Fibroblast of lung (primary cell): Measurements from ENCODE around the gene ERICH6B. TPM values are rescaled to one million over a fixed set of nuclear protein-coding genes. Genes with fewer than 3 reads are reported as not detected.

Experiments
- DNase-seq, 2 donors: peaks; one replicate each; pipeline versions ENCODE4 v3.0.0 to v3.0.0-alpha.2; 2010; ENCODE audit warnings: low read depth in 2 of 2
- H2AFZ ChIP-seq: 2 replicates; pipeline ENCODE4 v1.5.1; 2012; ENCODE audit warnings: low read length, control low read depth, inconsistent platforms
- H3K27ac ChIP-seq: 2 replicates; pipeline ENCODE4 v1.5.1; 2011; ENCODE audit warnings: low read length, control low read depth; ENCODE audit not compliant: insufficient read depth
- H3K27me3 ChIP-seq: 2 replicates; pipeline ENCODE4 v1.5.1; 2011; ENCODE audit warnings: mild to moderate bottlenecking, low read length; ENCODE audit not compliant: control insufficient read depth, insufficient read depth
- H3K36me3 ChIP-seq: 2 replicates; pipeline ENCODE4 v1.5.1; 2011; ENCODE audit warnings: low read length; ENCODE audit not compliant: control insufficient read depth, insufficient read depth
- H3K4me1 ChIP-seq: 2 replicates; pipeline ENCODE4 v1.5.1; 2011; ENCODE audit warnings: low read length; ENCODE audit not compliant: control insufficient read depth, insufficient read depth; ENCODE audit errors: extremely low read depth
- H3K4me2 ChIP-seq: 2 replicates; pipeline ENCODE4 v1.5.1; 2011; ENCODE audit warnings: low read length, control low read depth; ENCODE audit not compliant: insufficient read depth; ENCODE audit errors: extremely low read depth
- H3K4me3 ChIP-seq, 4 experiments: fragments of 200-600 bp in 1 of 4; sonication (generic) in 1 of 4; replicated peaks in 1 of 4; 2 replicates each; pipeline ENCODE4 v1.5.1; 2011 to 2016; ENCODE audit warnings: low read length in 4 of 4, low read depth in 3 of 4, mild to moderate bottlenecking in 3 of 4, control low read depth in 2 of 4, inconsistent platforms in 1 of 4, mixed read lengths in 1 of 4; ENCODE audit not compliant: insufficient read depth in 1 of 4; ENCODE audit errors: control extremely low read depth in 1 of 4
- H3K79me2 ChIP-seq: 2 replicates; pipeline ENCODE4 v1.5.1; 2012; ENCODE audit warnings: mild to moderate bottlenecking, low read length, inconsistent platforms; ENCODE audit not compliant: control insufficient read depth, insufficient read depth
- H3K9ac ChIP-seq: 2 replicates; pipeline ENCODE4 v1.5.1; 2011; ENCODE audit warnings: mild to moderate bottlenecking, low read length, control low read depth; ENCODE audit not compliant: insufficient read depth
- H3K9me3 ChIP-seq: 2 replicates; pipeline ENCODE4 v1.5.1; 2012; ENCODE audit warnings: low read depth, low read length; ENCODE audit not compliant: control insufficient read depth, insufficient read depth
- H4K20me1 ChIP-seq: 2 replicates; pipeline ENCODE4 v1.5.1; 2011; ENCODE audit warnings: low read length; ENCODE audit not compliant: control insufficient read depth, insufficient read depth; ENCODE audit errors: extremely low read depth
- EZH2 ChIP-seq: IDR thresholded peaks from 2 replicates; pipeline ENCODE4 v1.5.1; 2012; ENCODE audit warnings: low read length, control low read depth, mild to moderate bottlenecking; ENCODE audit errors: missing control alignments
- polyA plus RNA-seq, 2 donors: library from polyadenylated mRNA; depleted of rRNA in 1 of 2; stranded (reverse) in 1 of 2; unstranded in 1 of 2; fragments of >200 nt; gene quantifications; 2 replicates each; pipeline ENCODE4 v1.2.1, GENCODE V29; 2011 to 2012; ENCODE audit warnings: missing spikeins in 1 of 2
- total RNA-seq: library from RNA; depleted of rRNA; stranded (reverse); fragments of >200 nt; gene quantifications from 2 replicates; pipeline ENCODE4 v1.2.1, GENCODE V29; 2014
- TF ChIP-seq, protein P1 (sequence below), 2 donors: IDR thresholded peaks in 1 of 2; conservative IDR thresholded peaks in 1 of 2; 1 replicate in 1 of 2; 2 replicates in 1 of 2; pipeline ENCODE4 v1.5.1; 2011 to 2012; ENCODE audit warnings: low read length in 2 of 2, control low read depth in 1 of 2, inconsistent platforms in 1 of 2, low read depth in 1 of 2, mild to moderate bottlenecking in 1 of 2

The ERICH6B gene
- total and polyA plus RNA-seq, 2 donors (not counting 1 experiment from before 2014, with no cell fraction given), result not detected

DNA sequence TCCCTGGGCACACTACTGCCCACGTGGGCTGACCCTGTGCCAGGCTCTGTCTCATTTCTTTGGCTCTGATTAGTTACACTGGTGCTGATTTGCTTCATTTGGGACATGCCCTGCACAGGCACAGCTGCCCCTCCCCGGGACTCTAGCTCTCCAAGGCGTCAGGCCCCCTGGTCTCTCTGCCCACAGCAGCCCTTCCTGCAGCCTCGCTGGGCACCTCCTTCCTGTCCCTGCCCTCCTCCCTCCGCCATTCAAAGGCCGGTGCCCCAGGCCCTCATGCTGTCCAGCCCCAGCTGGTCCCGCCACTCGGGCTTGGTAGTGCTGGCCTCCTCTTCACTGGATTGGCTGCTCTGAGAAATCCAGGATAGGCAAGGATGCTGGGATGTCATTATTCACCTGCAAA, 73.1 kb downstream of the ERICH6B start:
- TF ChIP-seq EZH2, result no peak
- TF ChIP-seq, protein P1, sequence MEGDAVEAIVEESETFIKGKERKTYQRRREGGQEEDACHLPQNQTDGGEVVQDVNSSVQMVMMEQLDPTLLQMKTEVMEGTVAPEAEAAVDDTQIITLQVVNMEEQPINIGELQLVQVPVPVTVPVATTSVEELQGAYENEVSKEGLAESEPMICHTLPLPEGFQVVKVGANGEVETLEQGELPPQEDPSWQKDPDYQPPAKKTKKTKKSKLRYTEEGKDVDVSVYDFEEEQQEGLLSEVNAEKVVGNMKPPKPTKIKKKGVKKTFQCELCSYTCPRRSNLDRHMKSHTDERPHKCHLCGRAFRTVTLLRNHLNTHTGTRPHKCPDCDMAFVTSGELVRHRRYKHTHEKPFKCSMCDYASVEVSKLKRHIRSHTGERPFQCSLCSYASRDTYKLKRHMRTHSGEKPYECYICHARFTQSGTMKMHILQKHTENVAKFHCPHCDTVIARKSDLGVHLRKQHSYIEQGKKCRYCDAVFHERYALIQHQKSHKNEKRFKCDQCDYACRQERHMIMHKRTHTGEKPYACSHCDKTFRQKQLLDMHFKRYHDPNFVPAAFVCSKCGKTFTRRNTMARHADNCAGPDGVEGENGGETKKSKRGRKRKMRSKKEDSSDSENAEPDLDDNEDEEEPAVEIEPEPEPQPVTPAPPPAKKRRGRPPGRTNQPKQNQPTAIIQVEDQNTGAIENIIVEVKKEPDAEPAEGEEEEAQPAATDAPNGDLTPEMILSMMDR (conservative IDR thresholded peaks at IDR 0.05 in 1 of 2, IDR thresholded peaks at IDR 0.05 in 1 of 2; ENCODE audit: low read depth in 1 of 2, low read length in 2 of 2), result no peak

DNA sequence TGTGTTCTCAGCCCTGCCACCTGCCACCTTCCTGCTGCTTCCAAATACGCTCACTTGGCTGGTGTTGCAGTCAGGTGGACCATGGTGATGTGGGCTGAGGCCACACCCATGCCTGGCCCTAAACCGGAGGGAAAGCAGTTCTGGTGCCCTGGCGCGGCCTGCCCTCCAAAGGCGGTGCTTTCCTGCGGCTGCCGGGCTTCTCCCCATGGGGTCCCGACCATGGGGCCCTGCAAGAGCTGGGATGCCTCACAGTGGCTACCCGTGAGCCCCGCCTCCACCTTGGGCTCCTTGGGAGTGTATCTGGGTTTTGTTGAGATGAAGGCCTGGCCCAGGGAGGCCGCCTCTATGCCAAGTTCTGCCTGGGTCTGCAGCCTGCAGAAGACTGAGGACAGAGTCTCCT, 73.7 kb downstream of the ERICH6B start:
- Histone ChIP-seq H3K4me2 (no peak overlapping the region), H3K36me3 (no peaks in the 10 kb centered on the region), H3K9me3 (no peaks in the 10 kb centered on the region), H2AFZ (no peak overlapping the region), H3K27me3 (no peaks in the 10 kb centered on the region), H3K27ac (no peak overlapping the region), H3K9ac (no peak overlapping the region), H3K4me3 (no peak overlapping the region), H4K20me1 (no peaks in the 10 kb centered on the region), H3K4me1 (no peaks in the 10 kb centered on the region), H3K79me2 (no peaks in the 10 kb centered on the region)
- TF ChIP-seq, protein P1 (conservative IDR thresholded peaks at IDR 0.05 in 1 of 2, IDR thresholded peaks at IDR 0.05 in 1 of 2; ENCODE audit: low read depth in 1 of 2, low read length in 2 of 2), result no peak
- no peak for TF ChIP-seq EZH2
- DNase-seq, result no peak

More for the DNA sequence above, 73.1 kb downstream of the ERICH6B start:
- H3K4me2 ChIP-seq, result no peak overlapping the region
- no peak overlapping the region for H2AFZ ChIP-seq
- H3K79me2 ChIP-seq, result no peaks in the 10 kb centered on the region
- H3K9me3 ChIP-seq, result no peaks in the 10 kb centered on the region
- H3K27ac ChIP-seq, result no peak overlapping the region
- no peaks in the 10 kb centered on the region for H4K20me1 ChIP-seq
- no peaks in the 10 kb centered on the region for H3K27me3 ChIP-seq
- no peak overlapping the region for H3K9ac ChIP-seq
- no peaks in the 10 kb centered on the region for H3K36me3 ChIP-seq
- no peak overlapping the region for H3K4me3 ChIP-seq
- DNase-seq, result no peak
- H3K4me1 ChIP-seq, result no peaks in the 10 kb centered on the region

DNA sequence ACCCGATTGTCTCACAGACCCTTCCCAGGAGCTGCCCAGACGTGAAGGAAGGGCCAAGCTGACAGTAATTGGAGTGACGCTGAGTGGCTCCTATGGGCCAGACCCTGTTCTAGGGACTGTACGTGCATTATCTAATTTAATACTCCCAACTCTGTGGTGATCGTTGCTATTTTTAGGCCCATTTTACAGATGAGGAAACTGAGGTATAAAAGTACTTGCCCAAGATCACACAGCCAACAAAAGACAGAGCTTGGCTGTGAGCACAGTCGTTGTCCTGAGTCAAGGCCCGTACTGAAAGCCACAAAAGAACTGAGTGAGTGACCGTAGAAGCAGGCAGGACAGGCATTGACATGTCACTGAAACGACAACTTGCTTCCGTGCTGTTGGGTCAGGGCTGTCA, 74.7 kb downstream of the ERICH6B start:
- Histone ChIP-seq H2AFZ (no peak overlapping the region), H3K4me3 (no peak overlapping the region), H3K9ac (no peak overlapping the region), H3K79me2 (no peaks in the 10 kb centered on the region), H3K27ac (no peak overlapping the region), H3K4me2 (no peak overlapping the region), H4K20me1 (no peaks in the 10 kb centered on the region), H3K36me3 (no peaks in the 10 kb centered on the region), H3K4me1 (no peaks in the 10 kb centered on the region), H3K9me3 (no peaks in the 10 kb centered on the region), H3K27me3 (no peaks in the 10 kb centered on the region)
- DNase-seq, result no peak
- TF ChIP-seq, protein P1 (conservative IDR thresholded peaks at IDR 0.05 in 1 of 2, IDR thresholded peaks at IDR 0.05 in 1 of 2; ENCODE audit: low read depth in 1 of 2, low read length in 2 of 2), result no peak
- TF ChIP-seq EZH2, result no peak
